Transverse colon (tissue), 4 donors: ENCODE measurements around the gene CELF4. TPM values are rescaled to one million over a fixed set of nuclear protein-coding genes. Genes with fewer than 3 reads are reported as not detected.

Source experiments
- DNase-seq: peaks from one replicate; pipeline ENCODE4 v3.0.0-alpha.2; 2019
- H3K27ac ChIP-seq, 4 donors: fragments of 200-600 bp; sonication (generic); 2 replicates each; pipeline ENCODE4 v1.5.1; 2016 to 2018; ENCODE audit warnings: inconsistent platforms in 4 of 4
- H3K27me3 ChIP-seq: fragments of 200-600 bp; sonication (generic); 2 replicates; pipeline ENCODE4 v1.5.1; 2017; ENCODE audit warnings: inconsistent platforms
- H3K36me3 ChIP-seq, 4 donors: fragments of 200-600 bp; sonication (generic); 2 replicates each; pipeline ENCODE4 v1.5.1; 2017 to 2019; ENCODE audit warnings: inconsistent platforms in 4 of 4
- H3K4me1 ChIP-seq, 4 donors: fragments of 200-600 bp; sonication (generic); 2 replicates each; pipeline ENCODE4 v1.5.1; 2017 to 2020; ENCODE audit warnings: inconsistent platforms in 4 of 4
- H3K4me3 ChIP-seq, 4 donors: fragments of 200-600 bp; sonication (generic); 1 replicate in 1 of 4; 2 replicates in 3 of 4; pipeline versions ENCODE4 v1.5.1 to v1.6.1; 2017 to 2019; ENCODE audit warnings: inconsistent platforms in 4 of 4
- H3K9me3 ChIP-seq, 2 donors: fragments of 200-600 bp; sonication (generic); 2 replicates each; pipeline ENCODE4 v1.5.1; 2017 to 2019; ENCODE audit warnings: inconsistent platforms in 2 of 2
- EP300 ChIP-seq: sonication (generic); formaldehyde crosslinking; IDR thresholded peaks from one replicate; pipeline ENCODE4 v1.6.1; 2017; ENCODE audit warnings: antibody characterized with exemption, low read depth
- POLR2A ChIP-seq: fragments of 450-650 bp; IDR thresholded peaks from one replicate; pipeline ENCODE4 v1.6.1; 2016; ENCODE audit warnings: antibody characterized with exemption, mild to moderate bottlenecking, moderate library complexity
- POLR2AphosphoS5 ChIP-seq, 3 donors: sonication (generic); formaldehyde crosslinking; IDR thresholded peaks; one replicate each; pipeline ENCODE4 v1.6.1; 2016; ENCODE audit warnings: antibody characterized with exemption in 3 of 3
- WGBS, 2 donors: methylation state at CpG; one replicate each; pipeline ENCODE4 v1.1.5; 2018; ENCODE audit warnings: low coverage in 1 of 2; 5-methylcytosine and 5-hydroxymethylcytosine counted together
- in situ Hi-C, 4 donors: fragments of 200-750 bp; cut with MboI; loops; one replicate each; pipeline versions ENCODE4 v1.15.0 to v1.15.1; 2017; ENCODE audit warnings: low sequenced_read_pairs in 3 of 4, low pct_ligation_motif_present in 1 of 4, low pct_unique_long_range_greater_than_20kb in 1 of 4
- intact Hi-C: fragments of 100-400 bp; cut with DNase I; formaldehyde crosslinking; loops from one replicate; pipeline ENCODE4 v1.15.1; 2023; ENCODE audit warnings: low total_unique reads
- total RNA-seq, 4 donors: library from RNA; depleted of rRNA; stranded (reverse); fragments of >200 nt; gene quantifications; one replicate each; pipeline ENCODE4 v1.1.0, GENCODE V29; 2016
- TF ChIP-seq, protein P1 (sequence below), 5 experiments: fragments of 200-600 bp in 3 of 5; fragments of 450-650 bp in 2 of 5; sonication (generic) in 3 of 5; IDR thresholded peaks; 1 replicate in 2 of 5; 2 replicates in 3 of 5; pipeline ENCODE4 v1.5.1; 2016 to 2017; ENCODE audit warnings: antibody characterized with exemption in 5 of 5, inconsistent platforms in 3 of 5, mild to moderate bottlenecking in 2 of 5, moderate library complexity in 1 of 5

The CELF4 gene
- total RNA-seq, 4 donors from 2014 or later: 0.14 to 0.75 TPM; not detected in 2

DNA sequence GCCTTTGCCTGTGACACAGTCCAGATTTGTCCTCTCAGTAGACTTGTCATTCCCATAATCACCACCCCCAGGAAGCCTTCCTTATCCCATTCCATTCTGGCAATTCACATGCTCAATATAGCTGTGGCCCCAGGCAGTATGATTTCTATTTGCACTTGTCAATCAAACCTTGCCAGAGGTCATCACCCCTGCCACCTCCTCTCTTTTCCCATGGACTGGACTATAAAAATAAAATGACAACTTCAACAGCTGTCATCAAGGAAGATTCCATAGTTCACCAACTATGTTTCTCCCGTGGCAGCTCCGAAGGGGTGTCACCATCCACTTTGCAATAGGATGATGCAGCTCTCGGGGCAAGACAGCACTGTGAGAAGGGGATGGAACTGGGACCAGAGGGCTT is 255.7 kb downstream of the CELF4 start:
- no peaks in the 10 kb centered on the region for H3K36me3 ChIP-seq
- H3K27ac ChIP-seq: no peak overlapping the region
- no peak for DNase-seq
- TF ChIP-seq, protein P1, sequence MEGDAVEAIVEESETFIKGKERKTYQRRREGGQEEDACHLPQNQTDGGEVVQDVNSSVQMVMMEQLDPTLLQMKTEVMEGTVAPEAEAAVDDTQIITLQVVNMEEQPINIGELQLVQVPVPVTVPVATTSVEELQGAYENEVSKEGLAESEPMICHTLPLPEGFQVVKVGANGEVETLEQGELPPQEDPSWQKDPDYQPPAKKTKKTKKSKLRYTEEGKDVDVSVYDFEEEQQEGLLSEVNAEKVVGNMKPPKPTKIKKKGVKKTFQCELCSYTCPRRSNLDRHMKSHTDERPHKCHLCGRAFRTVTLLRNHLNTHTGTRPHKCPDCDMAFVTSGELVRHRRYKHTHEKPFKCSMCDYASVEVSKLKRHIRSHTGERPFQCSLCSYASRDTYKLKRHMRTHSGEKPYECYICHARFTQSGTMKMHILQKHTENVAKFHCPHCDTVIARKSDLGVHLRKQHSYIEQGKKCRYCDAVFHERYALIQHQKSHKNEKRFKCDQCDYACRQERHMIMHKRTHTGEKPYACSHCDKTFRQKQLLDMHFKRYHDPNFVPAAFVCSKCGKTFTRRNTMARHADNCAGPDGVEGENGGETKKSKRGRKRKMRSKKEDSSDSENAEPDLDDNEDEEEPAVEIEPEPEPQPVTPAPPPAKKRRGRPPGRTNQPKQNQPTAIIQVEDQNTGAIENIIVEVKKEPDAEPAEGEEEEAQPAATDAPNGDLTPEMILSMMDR (IDR thresholded peaks at IDR 0.05): no peak
- TF ChIP-seq POLR2AphosphoS5 (IDR thresholded peaks at IDR 0.05): no peak
- no peak for TF ChIP-seq POLR2A
- TF ChIP-seq EP300: no peak
- in situ Hi-C loops: no loop called here
- no peaks in the 10 kb centered on the region for H3K9me3 ChIP-seq
- WGBS, 2 donors: 68% methylated on average over 3 of the region's 3 CpGs; no CpG with 5 or more reads in 1 of the 2 donors
- H3K4me1 ChIP-seq: no peaks in the 10 kb centered on the region
- H3K4me3 ChIP-seq: no peak overlapping the region
- intact Hi-C loops: no loop called here
- no peaks in the 10 kb centered on the region for H3K27me3 ChIP-seq

DNA sequence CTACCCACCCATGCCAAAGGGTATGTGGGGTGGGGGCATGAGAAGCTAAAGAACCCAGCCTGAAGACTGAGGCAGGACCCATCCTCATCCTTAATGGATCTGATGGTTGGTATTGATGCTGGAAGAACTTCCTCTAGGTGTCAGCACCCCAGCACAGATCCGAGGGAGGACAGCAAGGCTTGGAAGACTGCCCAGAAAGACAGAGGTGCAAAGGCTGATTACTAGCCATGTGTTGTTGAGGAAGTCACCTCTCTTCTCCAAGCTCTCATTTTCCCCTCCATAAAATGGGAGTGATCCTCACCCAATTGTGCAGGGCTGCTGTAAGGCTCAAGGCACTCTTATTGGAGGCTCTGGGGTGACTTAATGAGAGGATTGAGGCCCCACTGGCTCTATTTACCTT is 256.5 kb downstream of the CELF4 start:
- intact Hi-C loops: no loop called here
- 9% methylated on average over 1 of the region's 1 CpG; no CpG with 5 or more reads in 1 of the 2 donors for WGBS, 2 donors
- Histone ChIP-seq H3K36me3 (no peaks in the 10 kb centered on the region), H3K4me3 (no peak overlapping the region), H3K27ac (no peak overlapping the region), H3K9me3 (no peaks in the 10 kb centered on the region), H3K4me1 (no peaks in the 10 kb centered on the region), H3K27me3 (no peaks in the 10 kb centered on the region)
- TF ChIP-seq POLR2A: no peak
- DNase-seq: no peak
- in situ Hi-C loops: no loop called here

DNA sequence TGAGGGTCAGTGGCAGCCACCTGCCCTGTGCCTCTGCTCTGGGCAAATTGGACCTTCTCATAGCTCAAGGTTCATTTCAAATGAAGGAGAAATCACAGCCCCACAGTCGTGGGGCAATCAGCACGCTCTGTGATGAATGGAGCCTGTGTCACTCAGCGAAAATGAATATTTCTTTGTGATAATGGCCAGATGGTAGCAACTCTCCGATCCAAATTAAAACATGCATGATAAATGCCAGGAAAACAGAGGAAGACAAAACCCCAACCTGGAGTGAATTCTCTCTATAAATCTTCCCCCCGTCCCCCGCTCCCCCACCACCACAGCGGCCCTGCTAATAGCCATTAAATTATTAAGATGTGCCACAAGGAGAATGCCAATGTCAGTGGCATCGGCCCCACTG is 258.4 kb downstream of the CELF4 start:
- Histone ChIP-seq H3K9me3 (no peaks in the 10 kb centered on the region), H3K36me3 (no peaks in the 10 kb centered on the region), H3K4me3 (no peak overlapping the region), H3K27me3 (no peaks in the 10 kb centered on the region), H3K4me1 (no peaks in the 10 kb centered on the region), H3K27ac (no peak overlapping the region)
- no peak for DNase-seq
- in situ Hi-C loops (no loop called here), intact Hi-C loops (no loop called here)
- no peak for TF ChIP-seq EP300
- WGBS, 2 donors: 82% methylated on average over 8 of the region's 8 CpGs; no CpG with 5 or more reads in 1 of the 2 donors

DNA sequence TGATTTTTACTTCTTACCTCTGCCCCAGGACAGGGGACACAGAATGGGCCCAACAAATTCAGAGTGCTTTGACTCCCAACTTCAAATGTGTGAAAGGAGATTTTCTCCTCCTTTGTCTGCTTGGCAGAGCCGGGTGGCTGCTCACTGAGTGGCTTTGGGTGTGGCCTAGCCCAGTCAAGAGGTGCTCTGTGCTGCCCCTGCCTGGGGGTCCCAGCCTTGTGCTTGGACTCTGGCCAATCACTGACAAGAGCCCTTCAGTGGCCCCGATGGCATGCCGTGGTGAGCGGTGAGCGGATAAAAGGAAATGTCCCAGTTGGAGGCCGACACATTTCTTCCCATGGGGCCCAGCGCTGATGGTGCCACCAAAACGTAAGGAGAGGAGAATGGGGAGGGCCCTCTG is 259.2 kb downstream of the CELF4 start:
- DNase-seq: no peak
- TF ChIP-seq EP300: no peak
- TF ChIP-seq, protein P1 (IDR thresholded peaks at IDR 0.05): no peak
- TF ChIP-seq POLR2AphosphoS5 (IDR thresholded peaks at IDR 0.05): no peak
- TF ChIP-seq POLR2A: no peak
- WGBS, 2 donors: 82% methylated on average over 8 of the region's 8 CpGs; no CpG with 5 or more reads in 1 of the 2 donors
- no peaks in the 10 kb centered on the region for H3K4me1 ChIP-seq
- H3K9me3 ChIP-seq: no peaks in the 10 kb centered on the region
- H3K36me3 ChIP-seq: no peaks in the 10 kb centered on the region
- intact Hi-C loops: no loop called here
- in situ Hi-C loops: no loop called here
- no peak overlapping the region for H3K27ac ChIP-seq
- no peak overlapping the region for H3K4me3 ChIP-seq
- no peaks in the 10 kb centered on the region for H3K27me3 ChIP-seq

DNA sequence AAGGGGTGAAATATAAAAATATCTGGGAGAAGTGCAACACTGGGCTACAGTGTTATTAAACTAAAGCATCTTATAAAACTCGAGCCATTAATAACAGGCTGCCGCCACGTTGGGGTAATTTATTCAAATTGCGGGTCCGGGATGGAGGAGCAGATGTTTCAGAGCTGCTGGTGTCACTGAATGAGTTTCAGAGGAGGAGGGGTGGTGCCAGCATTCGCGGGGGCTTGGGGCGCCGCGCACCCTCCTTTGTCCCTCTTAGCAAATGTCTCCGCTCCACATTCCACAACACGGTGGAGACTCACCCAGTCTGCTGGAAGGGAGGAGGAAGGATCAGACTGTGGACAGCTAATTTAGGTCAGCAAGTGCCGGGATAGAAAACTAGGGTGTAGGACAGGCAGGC is 260.5 kb downstream of the CELF4 start:
- Histone ChIP-seq H3K9me3 (no peaks in the 10 kb centered on the region), H3K27me3 (no peaks in the 10 kb centered on the region), H3K4me1 (peaks cover 0 to under 1% (median 0%) of the 10 kb centered on the region in 4 donors), H3K4me3 (no peak overlapping the region), H3K27ac (no peak overlapping the region), H3K36me3 (no peaks in the 10 kb centered on the region)
- intact Hi-C loops: no loop called here
- no peak for DNase-seq
- no peak for TF ChIP-seq POLR2AphosphoS5 (IDR thresholded peaks at IDR 0.05)
- TF ChIP-seq EP300: no peak
- no peak for TF ChIP-seq POLR2A
- TF ChIP-seq, protein P1 (IDR thresholded peaks at IDR 0.05): no peak
- 80% methylated on average over 8 to 13 of the region's 13 CpGs for WGBS, 2 donors
- in situ Hi-C loops: no loop called here
